Liver (tissue), 3 donors: ENCODE measurements around the gene ZDBF2.

Experiments used
- ATF3 ChIP-seq: IDR thresholded peaks from 2 replicates; pipeline ENCODE4 v1.6.1; 2016; ENCODE audit warnings: antibody characterized with exemption
- CTCF ChIP-seq: fragments of 150-350 bp; IDR thresholded peaks from 2 replicates; pipeline ENCODE4 v1.5.1; 2017; ENCODE audit warnings: improper control_type of control experiment, low read depth, low read length; ENCODE audit not compliant: missing input control
- EGR1 ChIP-seq, 2 donors: IDR thresholded peaks; 2 replicates each; pipeline ENCODE4 v1.6.1; 2016 to 2018; ENCODE audit warnings: antibody characterized with exemption in 2 of 2, low read depth in 2 of 2
- donor health status: healthy.
- donor health status: healthy.

DNA sequence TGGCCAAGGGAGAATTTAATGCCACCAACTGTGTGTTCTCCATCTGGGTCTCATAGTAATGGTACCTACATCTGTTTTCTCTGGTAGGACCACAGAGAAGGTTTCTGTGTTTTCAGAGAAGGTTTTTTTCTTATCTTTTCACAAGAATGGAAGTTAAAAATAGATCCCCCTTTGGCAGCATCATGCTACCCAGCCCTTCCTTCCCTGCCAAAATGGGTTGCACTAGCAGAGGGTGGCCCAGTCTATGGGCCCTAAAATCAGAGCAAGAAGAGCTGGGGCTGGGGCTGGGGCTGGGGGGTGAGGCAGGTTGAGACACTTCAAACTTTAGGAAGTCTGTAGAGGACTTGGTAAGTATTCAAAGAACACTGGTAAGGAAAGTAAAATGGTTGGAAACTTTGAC lies 44.8 kb upstream of the ZDBF2 start:
- TF ChIP-seq CTCF (no peak), EGR1 (IDR thresholded peaks at IDR 0.05; ENCODE audit: low read depth in 2 of 2) (no peak), ATF3 (no peak)
